PFSK-1 (cell line): ENCODE results near the gene OR1F1.

Source experiments
- REST ChIP-seq, 2 experiments: IDR thresholded peaks; 2 replicates each; pipeline versions ENCODE4 v1.6.1 to v1.8.0; 2011 to 2012; ENCODE audit warnings: low read depth in 2 of 2, low read length in 2 of 2, control low read depth in 1 of 2, inconsistent platforms in 1 of 2, mild to moderate bottlenecking in 1 of 2, moderate library complexity in 1 of 2; ENCODE audit not compliant: insufficient read depth in 1 of 2
- TAF1 ChIP-seq: IDR thresholded peaks from 2 replicates; pipeline ENCODE4 v1.6.1; 2012; ENCODE audit warnings: low read length, control low read depth, borderline replicate concordance; ENCODE audit not compliant: insufficient read depth

- TF ChIP-seq TAF1 (no peak), REST (IDR thresholded peaks at IDR 0.05; ENCODE audit: insufficient read depth in 1 of 2, low read depth in 2 of 2, low read length in 2 of 2) (no peak)
Observed at GRCh38 chr16:3243882-3244281, 55.9 kb downstream of the OR1F1 start.
